Caco-2 (cell line): ENCODE measurements around the gene CYP2U1. TPM values are rescaled to one million over a fixed set of nuclear protein-coding genes. Genes with fewer than 3 reads are reported as not detected.

Source experiments
- BruUV-seq: library from RNA; stranded (reverse); fragments of 400-500 nt; replicated peaks from 2 replicates; lab custom pipeline; 2021; lab: Mats Ljungman, UMichigan
- CTCF ChIA-PET: fragments of 300-600 bp; sonication (Branson Sonifier 250); formaldehyde crosslinking; loops from one replicate; lab custom pipeline; 2022; ENCODE audit warnings: antibody characterized with exemption; lab: Charles Lee
- POLR2A ChIA-PET: fragments of 300-600 bp; sonication (Branson Sonifier 250); formaldehyde crosslinking; loops from one replicate; lab custom pipeline; 2022; ENCODE audit warnings: antibody characterized with exemption; lab: Charles Lee
- DNase-seq, 2 experiments: peaks; one replicate each; pipeline versions ENCODE4 v3.0.0 to v3.0.0-alpha.2; 2020 to 2022
- H3K27me3 ChIP-seq: replicated peaks from 2 replicates; pipeline ENCODE4 v1.6.0; 2011; ENCODE audit warnings: low read length; ENCODE audit not compliant: control insufficient read depth, insufficient read depth
- H3K36me3 ChIP-seq: 2 replicates; pipeline ENCODE4 v1.5.1; 2011; ENCODE audit warnings: low read length; ENCODE audit not compliant: control insufficient read depth, insufficient read depth
- H3K4me1 ChIP-seq: fragments of 250-450 bp; sonication (Bioruptor Pico); 2 replicates; pipeline ENCODE4 v1.5.1; 2020; ENCODE audit warnings: mild to moderate bottlenecking
- H3K4me3 ChIP-seq: 2 replicates; pipeline ENCODE4 v1.5.1; 2011; ENCODE audit warnings: low read depth, mild to moderate bottlenecking, control low read depth, low read length
- H3K9me3 ChIP-seq: fragments of 250-450 bp; sonication (Bioruptor Pico); 2 replicates; pipeline ENCODE4 v1.5.1; 2020; ENCODE audit warnings: mild to moderate bottlenecking, moderate library complexity
- H3K27ac Mint-ChIP-seq: one replicate; pipeline ENCODE4 v1.8.0; 2022; ENCODE audit warnings: mixed read lengths; ENCODE audit not compliant: unreplicated experiment
- H3K27me3 Mint-ChIP-seq: one replicate; pipeline ENCODE4 v1.8.0; 2022; ENCODE audit warnings: mixed read lengths; ENCODE audit not compliant: insufficient read depth, unreplicated experiment
- H3K36me3 Mint-ChIP-seq: one replicate; pipeline ENCODE4 v1.8.0; 2022; ENCODE audit warnings: mild to moderate bottlenecking, mixed read lengths; ENCODE audit not compliant: insufficient read depth, unreplicated experiment
- H3K4me1 Mint-ChIP-seq: one replicate; pipeline ENCODE4 v1.8.0; 2022; ENCODE audit warnings: low read depth, mixed read lengths; ENCODE audit not compliant: unreplicated experiment
- H3K4me3 Mint-ChIP-seq: one replicate; pipeline ENCODE4 v1.8.0; 2022; ENCODE audit warnings: mild to moderate bottlenecking, moderate library complexity, mixed read lengths; ENCODE audit not compliant: unreplicated experiment
- H3K9me3 Mint-ChIP-seq: one replicate; pipeline ENCODE4 v1.8.0; 2022; ENCODE audit warnings: mixed read lengths; ENCODE audit not compliant: unreplicated experiment
- CTCF ChIP-seq, 2 experiments: fragments of 200-600 bp in 1 of 2; IDR thresholded peaks; 1 replicate in 1 of 2; 2 replicates in 1 of 2; pipeline versions ENCODE4 v1.5.1 to v1.8.0; 2011 to 2022; ENCODE audit warnings: antibody characterized with exemption in 1 of 2, control low read depth in 1 of 2, inconsistent platforms in 1 of 2, low read depth in 1 of 2, low read length in 1 of 2, mild to moderate bottlenecking in 1 of 2, moderate library complexity in 1 of 2; ENCODE audit not compliant: insufficient read depth in 1 of 2, severe bottlenecking in 1 of 2, unreplicated experiment in 1 of 2
- intact Hi-C: fragments of 100-400 bp; cut with micrococcal nuclease; formaldehyde crosslinking; loops from one replicate; pipeline ENCODE4 v1.10.0; 2022; ENCODE audit not compliant: unreplicated experiment
- total RNA-seq: library from RNA; stranded (reverse); gene quantifications from 2 replicates; pipeline ENCODE4 v1.2.3, GENCODE V29; 2022

Gene CYP2U1
- total RNA-seq, 1 experiment from 2014 or later: 1.7 TPM

DNA sequence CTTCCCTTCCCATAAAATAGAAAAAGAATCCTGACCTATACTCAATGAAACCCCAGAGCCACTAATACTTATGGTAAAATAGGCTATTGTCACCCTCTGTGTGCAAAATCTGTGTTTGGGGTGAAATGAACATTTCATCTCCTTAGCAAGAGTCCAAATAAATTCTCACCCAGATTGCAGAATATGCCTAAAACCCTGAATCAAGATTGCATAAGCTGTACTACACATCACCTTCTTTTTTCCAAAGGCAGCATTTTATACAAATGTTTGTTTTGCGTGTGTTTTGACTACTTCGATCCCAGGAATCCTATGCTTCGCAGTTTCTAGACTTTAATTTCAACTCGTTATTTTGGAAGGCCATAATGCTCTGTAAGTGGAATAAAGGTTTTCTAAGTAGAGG, 46.1 kb downstream of the CYP2U1 start:
- no peaks in the 10 kb centered on the region for H3K9me3 ChIP-seq
- CTCF ChIA-PET: no interaction called here
- no peaks in the 10 kb centered on the region for H3K9me3 Mint-ChIP-seq
- intact Hi-C loops: no loop called here
- no peaks in the 10 kb centered on the region for H3K4me1 ChIP-seq
- no peak for TF ChIP-seq CTCF (IDR thresholded peaks at IDR 0.05; ENCODE audit: insufficient read depth in 1 of 2, low read depth in 1 of 2, low read length in 1 of 2, severe bottlenecking in 1 of 2, unreplicated experiment in 1 of 2)
- H3K4me1 Mint-ChIP-seq: no peaks in the 10 kb centered on the region
- no TSS peak for BruUV-seq
- no peaks in the 10 kb centered on the region for H3K27me3 Mint-ChIP-seq
- POLR2A ChIA-PET: no interaction called here
- no peaks in the 10 kb centered on the region for H3K27me3 ChIP-seq
- no peak overlapping the region for H3K4me3 ChIP-seq
- no peak overlapping the region for H3K27ac Mint-ChIP-seq
- H3K4me3 Mint-ChIP-seq: no peak overlapping the region
- H3K36me3 Mint-ChIP-seq: no peaks in the 10 kb centered on the region
- no peak for DNase-seq
- no peaks in the 10 kb centered on the region for H3K36me3 ChIP-seq

GRCh38 chr4:107977966-107978705, 46.8 kb downstream of the CYP2U1 start:
- CTCF ChIA-PET: no interaction called here
- TF ChIP-seq CTCF (IDR thresholded peaks at IDR 0.05; ENCODE audit: insufficient read depth in 1 of 2, low read depth in 1 of 2, low read length in 1 of 2, severe bottlenecking in 1 of 2, unreplicated experiment in 1 of 2): no peak
- Histone ChIP-seq H3K4me3 (no peak overlapping the region), H3K27me3 (no peaks in the 10 kb centered on the region), H3K36me3 (no peaks in the 10 kb centered on the region), H3K9me3 (no peaks in the 10 kb centered on the region), H3K4me1 (no peaks in the 10 kb centered on the region)
- Mint-ChIP-seq H3K4me3 (no peak overlapping the region), H3K27me3 (no peaks in the 10 kb centered on the region), H3K36me3 (no peaks in the 10 kb centered on the region), H3K4me1 (no peaks in the 10 kb centered on the region), H3K27ac (no peak overlapping the region), H3K9me3 (no peaks in the 10 kb centered on the region)
- intact Hi-C loops: no loop called here
- POLR2A ChIA-PET: no interaction called here
- no TSS peak for BruUV-seq
- no peak for DNase-seq

DNA sequence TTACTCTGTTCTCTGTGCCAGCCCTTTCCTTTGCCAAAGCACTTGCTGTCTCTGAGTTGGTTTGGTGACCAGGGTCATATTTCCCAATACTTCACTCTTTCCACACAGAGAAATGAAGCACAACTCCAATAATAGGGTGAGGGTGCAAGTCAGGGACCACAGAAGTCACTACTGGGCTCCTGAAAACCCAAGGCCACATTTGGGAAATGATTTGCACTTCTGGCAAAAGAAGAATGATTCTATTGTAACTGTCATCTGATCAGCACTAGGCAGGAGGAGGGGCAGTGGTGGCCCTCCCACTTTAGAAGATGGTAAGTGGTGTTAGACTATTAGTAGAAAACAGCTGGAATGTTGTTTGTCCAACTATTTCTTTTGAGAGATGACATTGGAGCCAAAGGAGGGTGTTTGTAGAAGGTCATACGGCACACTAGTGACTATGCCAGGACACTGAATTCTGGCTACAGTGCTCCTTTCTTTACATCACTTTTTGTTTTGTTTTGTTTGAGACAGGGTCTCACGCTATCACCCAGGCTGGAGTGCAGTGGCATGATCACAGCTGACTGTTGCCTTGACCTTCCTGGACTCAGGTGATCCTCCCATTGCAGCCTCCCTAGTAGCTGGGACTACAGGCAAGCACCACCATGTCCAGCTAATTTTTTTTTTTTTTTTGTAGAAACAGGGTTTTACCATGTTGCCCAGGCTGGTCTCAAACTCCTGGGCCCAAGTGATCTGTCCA, 47.5 kb downstream of the CYP2U1 start:
- no peak overlapping the region for H3K4me3 ChIP-seq
- H3K36me3 Mint-ChIP-seq: no peaks in the 10 kb centered on the region
- intact Hi-C loops: no loop called here
- ChIA-PET CTCF (no interaction called here), POLR2A (no interaction called here)
- H3K4me1 Mint-ChIP-seq: no peaks in the 10 kb centered on the region
- H3K27me3 ChIP-seq: no peaks in the 10 kb centered on the region
- no TSS peak for BruUV-seq
- H3K36me3 ChIP-seq: no peaks in the 10 kb centered on the region
- no peaks in the 10 kb centered on the region for H3K4me1 ChIP-seq
- no peak overlapping the region for H3K27ac Mint-ChIP-seq
- no peaks in the 10 kb centered on the region for H3K9me3 Mint-ChIP-seq
- no peaks in the 10 kb centered on the region for H3K9me3 ChIP-seq
- no peak for TF ChIP-seq CTCF (IDR thresholded peaks at IDR 0.05; ENCODE audit: insufficient read depth in 1 of 2, low read depth in 1 of 2, low read length in 1 of 2, severe bottlenecking in 1 of 2, unreplicated experiment in 1 of 2)
- no peak for DNase-seq
- H3K4me3 Mint-ChIP-seq: no peak overlapping the region
- no peaks in the 10 kb centered on the region for H3K27me3 Mint-ChIP-seq
